GM23248 (cell line): ENCODE results near the gene CEMIP.

Experiments
- EZH2 ChIP-seq: fragments of 200-600 bp; sonication (generic); IDR thresholded peaks from 2 replicates; pipeline ENCODE4 v1.6.1; 2018; ENCODE audit warnings: antibody characterized with exemption, mild to moderate bottlenecking; ENCODE audit not compliant: insufficient read depth, poor library complexity, severe bottlenecking
- EZH2phosphoT487 ChIP-seq: fragments of 200-600 bp; sonication (generic); IDR thresholded peaks from 2 replicates; pipeline ENCODE4 v1.6.1; 2018; ENCODE audit warnings: antibody characterized with exemption, moderate library complexity, mild to moderate bottlenecking, low read depth; ENCODE audit not compliant: insufficient read depth

DNA sequence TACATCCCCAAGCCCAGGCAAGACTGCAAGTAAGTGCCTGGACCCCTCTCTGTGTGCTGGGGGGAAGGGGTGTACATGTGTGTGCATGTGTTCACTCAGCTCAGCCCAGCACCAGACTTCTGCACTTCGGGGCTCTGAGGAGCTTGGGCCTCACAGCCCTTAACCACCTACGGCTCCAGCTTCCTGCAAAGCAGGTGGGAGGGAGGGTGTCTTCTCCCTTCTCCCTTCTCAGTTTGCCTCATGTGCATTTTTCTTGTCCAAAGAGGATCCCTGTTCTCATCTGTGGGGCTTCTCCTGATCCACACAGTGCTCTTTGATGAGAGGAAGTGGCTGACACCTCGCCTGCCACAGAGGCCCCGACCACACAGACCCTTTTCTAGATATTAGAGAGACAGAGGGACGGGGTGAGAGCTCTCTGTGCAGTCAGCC, 141.1 kb downstream of the CEMIP start:
- no peak for TF ChIP-seq EZH2
- no peak for TF ChIP-seq EZH2phosphoT487
